GM12892 (cell line): Measurements from ENCODE around the gene SNCG.
"Not testable (repeated sequence)": the region's sequence is repeated elsewhere in the genome, so short reads cannot be mapped to it uniquely, and the experiment has no call there.

ENCODE experiments used
- POLR2A ChIP-seq: IDR thresholded peaks from 2 replicates; pipeline ENCODE4 v1.6.1; 2011; ENCODE audit warnings: low read depth, low read length, control low read depth
- POLR2AphosphoS5 ChIP-seq: IDR thresholded peaks from 2 replicates; pipeline ENCODE4 v1.6.1; 2011; ENCODE audit warnings: low read depth, low read length, control low read depth

- TF ChIP-seq POLR2A, POLR2AphosphoS5: not testable (repeated sequence)
Measured at GRCh38 chr10:86991362-86991761, 33.0 kb downstream of the SNCG start.
